Mucosa of descending colon (tissue), 3 donors: ENCODE measurements around the gene ARHGAP18. TPM values are rescaled to one million over a fixed set of nuclear protein-coding genes. Genes with fewer than 3 reads are reported as not detected.

Source experiments
- ATAC-seq: fragments of 200-7000 bp; cut with Tn5 transposase; one replicate; pipeline ENCODE4 v1.9.1; 2020; ENCODE audit warnings: mild to moderate bottlenecking, moderate library complexity
- DNase-seq, 3 donors: peaks; one replicate each; pipeline ENCODE4 v3.0.0-alpha.2; 2020
- H3K36me3 ChIP-seq: fragments of 200-600 bp; one replicate; pipeline ENCODE4 v1.8.0; 2021; ENCODE audit warnings: low read depth, mild to moderate bottlenecking
- H3K4me1 ChIP-seq: fragments of 200-600 bp; one replicate; pipeline ENCODE4 v1.8.0; 2021; ENCODE audit warnings: low read depth, mild to moderate bottlenecking
- H3K4me3 ChIP-seq: fragments of 200-600 bp; one replicate; pipeline ENCODE4 v1.8.0; 2021; ENCODE audit warnings: mild to moderate bottlenecking
- H3K9me3 ChIP-seq: fragments of 200-600 bp; one replicate; pipeline ENCODE4 v1.8.0; 2021; ENCODE audit warnings: mild to moderate bottlenecking
- intact Hi-C, 2 donors: fragments of 100-400 bp; cut with DNase I in 1 of 2; cut with micrococcal nuclease in 1 of 2; formaldehyde crosslinking; loops; one replicate each; pipeline versions ENCODE4 v1.11.0 to v1.11.1; 2022; cut with DNase I, micrococcal nuclease
- total RNA-seq, 3 donors: library from RNA; stranded (reverse); fragmentation: NEBNext Ultra II Directional in 2 of 3; extraction: Animal tissue kit (Norgen Biotek cat#: 25700) in 2 of 3; gene quantifications; one replicate each; pipeline versions ENCODE4 v1.2.1 to v1.2.4, GENCODE V29; 2021 to 2023
- TF ChIP-seq, protein P1 (sequence below): fragments of 200-600 bp; IDR thresholded peaks from one replicate; pipeline ENCODE4 v1.8.0; 2022; ENCODE audit warnings: antibody characterized with exemption, mild to moderate bottlenecking
- donor health status: DM: no; HTN: no; CAD: no; lungs with moderate emphysema.
- donor health status: DM: no; HTN: no; CAD: no.
- donor health status: DM: no; HTN: yes; CAD: no.

The ARHGAP18 gene
- total RNA-seq, 3 donors from 2014 or later, result 17.6 to 24.3 (median 20.1) TPM

DNA sequence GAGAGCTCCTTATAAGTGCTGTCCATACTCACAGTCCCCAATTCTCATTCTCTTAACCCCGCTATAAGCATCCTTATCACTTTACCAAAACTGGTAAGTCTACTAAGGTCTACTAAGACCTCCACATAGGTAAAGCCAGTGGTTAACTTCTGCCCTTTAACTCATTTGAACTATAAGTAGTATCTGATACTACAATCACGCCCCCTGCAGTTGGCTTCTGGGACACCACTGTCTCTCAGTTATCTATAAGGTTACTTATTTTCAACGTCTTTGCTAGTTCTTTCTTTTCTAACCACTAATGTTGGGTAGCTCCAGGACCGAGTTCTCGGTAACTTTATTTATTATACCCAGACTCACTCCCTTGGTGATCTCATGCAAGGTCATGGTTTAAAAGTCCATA, 142.6 kb downstream of the ARHGAP18 start:
- DNase-seq, result peak in 1 of 3 donors; percentile 40
- H3K36me3 ChIP-seq, result no peaks in the 10 kb centered on the region
- no peak overlapping the region for H3K4me3 ChIP-seq
- ATAC-seq, result no peak
- TF ChIP-seq, protein P1, sequence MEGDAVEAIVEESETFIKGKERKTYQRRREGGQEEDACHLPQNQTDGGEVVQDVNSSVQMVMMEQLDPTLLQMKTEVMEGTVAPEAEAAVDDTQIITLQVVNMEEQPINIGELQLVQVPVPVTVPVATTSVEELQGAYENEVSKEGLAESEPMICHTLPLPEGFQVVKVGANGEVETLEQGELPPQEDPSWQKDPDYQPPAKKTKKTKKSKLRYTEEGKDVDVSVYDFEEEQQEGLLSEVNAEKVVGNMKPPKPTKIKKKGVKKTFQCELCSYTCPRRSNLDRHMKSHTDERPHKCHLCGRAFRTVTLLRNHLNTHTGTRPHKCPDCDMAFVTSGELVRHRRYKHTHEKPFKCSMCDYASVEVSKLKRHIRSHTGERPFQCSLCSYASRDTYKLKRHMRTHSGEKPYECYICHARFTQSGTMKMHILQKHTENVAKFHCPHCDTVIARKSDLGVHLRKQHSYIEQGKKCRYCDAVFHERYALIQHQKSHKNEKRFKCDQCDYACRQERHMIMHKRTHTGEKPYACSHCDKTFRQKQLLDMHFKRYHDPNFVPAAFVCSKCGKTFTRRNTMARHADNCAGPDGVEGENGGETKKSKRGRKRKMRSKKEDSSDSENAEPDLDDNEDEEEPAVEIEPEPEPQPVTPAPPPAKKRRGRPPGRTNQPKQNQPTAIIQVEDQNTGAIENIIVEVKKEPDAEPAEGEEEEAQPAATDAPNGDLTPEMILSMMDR, result no peak
- no peaks in the 10 kb centered on the region for H3K9me3 ChIP-seq
- intact Hi-C loops, result loop anchor here in 1 of 2 donors (10.0 kb wide), 1 partner anchor 73 kb away; no protein-coding TSS in a partner anchor
- H3K4me1 ChIP-seq, result no peaks in the 10 kb centered on the region

DNA sequence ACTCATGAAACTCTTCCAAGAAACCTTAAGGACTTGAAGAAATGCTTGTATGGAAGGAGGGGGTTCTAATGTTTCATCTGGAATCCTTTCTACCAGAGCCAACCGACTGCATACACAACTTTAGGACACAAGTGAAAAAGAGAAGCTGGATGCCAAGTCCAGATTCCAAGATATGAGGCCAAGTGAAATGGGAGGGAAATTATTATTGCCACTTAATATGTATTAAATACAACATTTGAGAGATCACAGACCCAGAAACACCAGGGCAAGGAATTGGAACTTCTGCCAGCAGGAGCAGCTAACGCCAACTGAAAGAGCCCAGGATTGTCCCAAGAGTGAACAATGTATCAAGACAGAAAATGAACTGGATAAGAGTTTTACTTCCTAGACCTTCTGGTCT, 144.2 kb downstream of the ARHGAP18 start:
- Histone ChIP-seq H3K4me3 (no peak overlapping the region), H3K36me3 (no peaks in the 10 kb centered on the region), H3K4me1 (no peaks in the 10 kb centered on the region), H3K9me3 (no peaks in the 10 kb centered on the region)
- intact Hi-C loops, result loop anchor here in 1 of 2 donors (10.0 kb wide), 1 partner anchor 71 kb away; no protein-coding TSS in a partner anchor
- ATAC-seq (no peak), DNase-seq (no peak)
- TF ChIP-seq, protein P1, result no peak

DNA sequence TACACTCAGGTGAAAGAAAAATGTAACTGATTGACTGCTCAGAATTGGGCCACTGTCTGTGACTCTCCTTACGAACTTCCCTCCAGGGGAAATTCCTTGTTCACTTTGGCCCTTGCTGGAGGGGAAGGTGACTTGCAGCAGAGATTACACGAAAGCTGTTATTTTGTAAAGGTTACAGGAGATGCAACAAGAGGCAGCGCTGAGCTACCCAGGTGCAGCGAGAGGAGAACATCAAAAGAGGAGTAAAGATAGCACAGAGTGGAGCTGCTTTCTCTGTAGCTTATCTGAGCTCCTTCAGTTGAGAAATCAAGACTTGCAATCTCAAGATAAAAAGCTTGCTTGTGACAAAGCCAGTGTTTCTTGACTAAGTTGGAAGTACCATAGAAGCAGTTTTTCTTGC, 144.6 kb downstream of the ARHGAP18 start:
- intact Hi-C loops, result loop anchor here in 1 of 2 donors (10.0 kb wide), 1 partner anchor 71 kb away; no protein-coding TSS in a partner anchor

DNA sequence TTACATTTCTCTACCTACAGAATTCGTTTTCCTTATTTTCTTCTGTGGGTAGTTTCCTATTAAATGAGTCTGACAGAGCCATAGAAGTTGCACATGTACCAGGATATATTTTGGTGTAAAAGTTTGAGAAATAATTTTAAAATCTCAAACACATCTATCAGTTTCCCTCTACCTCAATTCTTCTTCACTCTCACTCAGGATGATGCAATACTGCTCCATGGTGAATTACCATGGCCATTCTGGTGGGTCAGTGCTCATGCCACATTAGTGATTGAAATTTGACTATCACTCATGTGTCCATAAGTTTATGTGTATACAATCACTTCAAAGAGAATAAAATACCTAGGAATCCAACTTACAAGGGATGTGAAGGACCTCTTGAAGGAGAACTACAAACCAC, 151.7 kb downstream of the ARHGAP18 start:
- Histone ChIP-seq H3K9me3 (no peaks in the 10 kb centered on the region), H3K4me1 (no peaks in the 10 kb centered on the region), H3K36me3 (no peaks in the 10 kb centered on the region), H3K4me3 (no peak overlapping the region)
- TF ChIP-seq, protein P1, result no peak
- DNase-seq, result no peak
- intact Hi-C loops, result no loop called here
- ATAC-seq, result no peak

More for the DNA sequence above, 144.6 kb downstream of the ARHGAP18 start:
- Histone ChIP-seq H3K36me3 (no peaks in the 10 kb centered on the region), H3K4me3 (no peak overlapping the region), H3K4me1 (no peaks in the 10 kb centered on the region), H3K9me3 (no peaks in the 10 kb centered on the region)
- DNase-seq, result no peak
- TF ChIP-seq, protein P1, result no peak
- ATAC-seq, result no peak

DNA sequence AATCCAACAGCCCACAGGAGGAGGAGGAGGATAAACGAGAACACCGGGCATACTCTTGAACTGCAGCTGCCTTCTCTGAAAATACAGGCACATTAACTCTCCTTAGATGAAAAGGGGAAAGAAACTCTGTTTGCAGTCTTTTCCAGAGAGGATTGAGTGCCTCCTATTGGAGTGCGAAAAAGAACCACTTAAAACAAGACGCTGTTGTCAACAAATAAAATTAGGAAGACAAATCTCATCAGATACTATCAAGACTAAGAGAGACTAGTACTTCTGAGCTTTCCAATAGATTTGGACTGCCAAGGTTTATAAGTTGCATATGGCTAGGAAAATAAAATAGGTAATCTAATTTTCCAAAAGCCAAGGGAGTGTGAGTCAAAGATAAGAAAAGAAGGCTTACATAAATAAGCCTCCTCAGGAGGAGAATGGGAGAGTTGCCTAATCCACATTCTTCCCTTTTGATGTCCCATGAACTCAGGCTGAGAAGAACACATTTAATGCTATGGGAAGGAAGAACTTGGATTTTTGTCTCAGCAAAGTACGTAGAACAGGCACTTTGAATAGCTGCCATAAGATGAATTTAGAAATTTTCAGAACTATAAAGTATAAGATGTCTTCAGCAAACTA, 154.7 kb downstream of the ARHGAP18 start:
- DNase-seq, result no peak
- ATAC-seq, result no peak
- Histone ChIP-seq H3K4me3 (no peak overlapping the region), H3K4me1 (no peaks in the 10 kb centered on the region), H3K9me3 (no peaks in the 10 kb centered on the region), H3K36me3 (no peaks in the 10 kb centered on the region)
- TF ChIP-seq, protein P1, result no peak
- intact Hi-C loops, result no loop called here
